GM18861 (cell line): ENCODE data around the gene GMCL2.

Source experiments
- ATAC-seq: cut with Tn5 transposase; IDR thresholded peaks from one replicate; pipeline ENCODE4 v1.9.1; 2021; ENCODE audit not compliant: unreplicated experiment

GMCL2 gene

GRCh38 chr5:178221853-178222252, 34.7 kb upstream of the GMCL2 start:
- no peak for ATAC-seq

- no peak for ATAC-seq
Measured at GRCh38 chr5:178221282-178221681, 34.1 kb upstream of the GMCL2 start.

- ATAC-seq, result no peak
Measured at GRCh38 chr5:178218827-178219226, 31.7 kb upstream of the GMCL2 start.

- no peak for ATAC-seq
Measured at GRCh38 chr5:178218237-178218776, 31.1 kb upstream of the GMCL2 start.

GRCh38 chr5:178216779-178217178, 29.6 kb upstream of the GMCL2 start:
- no peak for ATAC-seq

GRCh38 chr5:178216088-178216534, 28.9 kb upstream of the GMCL2 start:
- no peak for ATAC-seq

GRCh38 chr5:178215280-178216002, 28.3 kb upstream of the GMCL2 start:
- no peak for ATAC-seq

GRCh38 chr5:178214160-178214803, 27.1 kb upstream of the GMCL2 start:
- ATAC-seq, result no peak

- no peak for ATAC-seq
Measured at GRCh38 chr5:178213748-178214151, 26.6 kb upstream of the GMCL2 start.

GRCh38 chr5:178213003-178213461, 25.9 kb upstream of the GMCL2 start:
- no peak for ATAC-seq

- ATAC-seq, result no peak
Measured at GRCh38 chr5:178212241-178213002, 25.3 kb upstream of the GMCL2 start.

GRCh38 chr5:178211095-178212048, 24.2 kb upstream of the GMCL2 start:
- ATAC-seq, result no peak

GRCh38 chr5:178210686-178211085, 23.5 kb upstream of the GMCL2 start:
- ATAC-seq, result no peak

- no peak for ATAC-seq
Measured at GRCh38 chr5:178210073-178210535, 22.9 kb upstream of the GMCL2 start.

- ATAC-seq, result no peak
Measured at GRCh38 chr5:178209334-178210072, 22.3 kb upstream of the GMCL2 start.

- no peak for ATAC-seq
Measured at GRCh38 chr5:178208540-178209227, 21.5 kb upstream of the GMCL2 start.

- ATAC-seq, result no peak
Measured at GRCh38 chr5:178207917-178208280, 20.7 kb upstream of the GMCL2 start.

GRCh38 chr5:178207183-178207916, 20.2 kb upstream of the GMCL2 start:
- ATAC-seq, result no peak
